Calu3 (cell line): ENCODE measurements around the gene PLIN5. TPM values are rescaled to one million over a fixed set of nuclear protein-coding genes. Genes with fewer than 3 reads are reported as not detected.
"Not testable (repeated sequence)": the region's sequence is repeated elsewhere in the genome, so short reads cannot be mapped to it uniquely, and the experiment has no call there.

Experiments used
- BruUV-seq: library from RNA; stranded (reverse); fragments of 400-500 nt; replicated peaks from 2 replicates; lab custom pipeline; 2021; lab: Mats Ljungman, UMichigan
- CTCF ChIA-PET: fragments of 300-600 bp; sonication (Branson Sonifier 250); formaldehyde crosslinking; loops from one replicate; lab custom pipeline; 2022; ENCODE audit warnings: antibody characterized with exemption; lab: Charles Lee
- DNase-seq: peaks from one replicate; pipeline ENCODE4 v3.0.0; 2022
- H3K27ac Mint-ChIP-seq: one replicate; pipeline ENCODE4 v1.8.0; 2022; ENCODE audit warnings: mixed read lengths; ENCODE audit not compliant: unreplicated experiment
- H3K27me3 Mint-ChIP-seq: one replicate; pipeline ENCODE4 v1.8.0; 2022; ENCODE audit warnings: mixed read lengths; ENCODE audit not compliant: unreplicated experiment
- H3K36me3 Mint-ChIP-seq: one replicate; pipeline ENCODE4 v1.8.0; 2022; ENCODE audit warnings: mild to moderate bottlenecking, moderate library complexity, mixed read lengths; ENCODE audit not compliant: insufficient read depth, unreplicated experiment
- H3K4me1 Mint-ChIP-seq: one replicate; pipeline ENCODE4 v1.8.0; 2022; ENCODE audit warnings: mild to moderate bottlenecking, low read depth, mixed read lengths; ENCODE audit not compliant: unreplicated experiment
- H3K4me3 Mint-ChIP-seq: one replicate; pipeline ENCODE4 v1.8.0; 2022; ENCODE audit warnings: mild to moderate bottlenecking, low read depth, moderate library complexity, mixed read lengths; ENCODE audit not compliant: unreplicated experiment
- H3K9me3 Mint-ChIP-seq: one replicate; pipeline ENCODE4 v1.8.0; 2022; ENCODE audit warnings: low read depth, mixed read lengths; ENCODE audit not compliant: unreplicated experiment
- CTCF ChIP-seq: fragments of 200-600 bp; IDR thresholded peaks from one replicate; pipeline ENCODE4 v1.8.0; 2022; ENCODE audit warnings: antibody characterized with exemption; ENCODE audit not compliant: unreplicated experiment
- intact Hi-C: fragments of 100-400 bp; cut with micrococcal nuclease; formaldehyde crosslinking; loops from one replicate; pipeline ENCODE4 v1.10.0; 2022; ENCODE audit not compliant: unreplicated experiment
- total RNA-seq: library from RNA; stranded (reverse); gene quantifications from 2 replicates; pipeline ENCODE4 v1.2.3, GENCODE V29; 2022

PLIN5 gene
- total RNA-seq, 1 experiment from 2014 or later: 7.6 TPM

- BruUV-seq: no TSS peak
- CTCF ChIA-PET: interaction anchor here (1.2 kb wide), 1 partner anchor 13 kb away, joined by 3 read pairs; the partner anchor contains the start of gene PLIN5
- intact Hi-C loops: no loop called here
- Mint-ChIP-seq H3K36me3 (no peaks in the 10 kb centered on the region), H3K4me1 (no peaks in the 10 kb centered on the region), H3K4me3 (no peak overlapping the region), H3K9me3 (no peaks in the 10 kb centered on the region), H3K27ac (no peak overlapping the region), H3K27me3 (peaks cover 28% of the 10 kb centered on the region)
- TF ChIP-seq CTCF: peak; percentile 21
- peak; percentile 51 for DNase-seq
Measured at GRCh38 chr19:4547303-4548237, 12.5 kb upstream of the PLIN5 start.

GRCh38 chr19:4543842-4544647, 9.0 kb upstream of the PLIN5 start:
- no peak overlapping the region for H3K4me3 Mint-ChIP-seq
- TF ChIP-seq CTCF: no peak
- intact Hi-C loops: no loop called here
- H3K27me3 Mint-ChIP-seq: peaks cover 8% of the 10 kb centered on the region
- no peaks in the 10 kb centered on the region for H3K9me3 Mint-ChIP-seq
- BruUV-seq: no TSS peak
- DNase-seq: no peak
- H3K27ac Mint-ChIP-seq: no peak overlapping the region
- H3K4me1 Mint-ChIP-seq: peaks cover 9% of the 10 kb centered on the region
- CTCF ChIA-PET: no interaction called here
- H3K36me3 Mint-ChIP-seq: peaks cover 11% of the 10 kb centered on the region

- BruUV-seq: no TSS peak
- Mint-ChIP-seq H3K27ac (no peak overlapping the region), H3K4me3 (no peak overlapping the region), H3K4me1 (peaks cover 16% of the 10 kb centered on the region), H3K9me3 (no peaks in the 10 kb centered on the region), H3K27me3 (no peaks in the 10 kb centered on the region), H3K36me3 (peaks cover 11% of the 10 kb centered on the region)
- intact Hi-C loops: no loop called here
- TF ChIP-seq CTCF: no peak
- DNase-seq: no peak
- CTCF ChIA-PET: no interaction called here
Measured at GRCh38 chr19:4542896-4543841, 8.1 kb upstream of the PLIN5 start.

GRCh38 chr19:4541806-4542145, 6.8 kb upstream of the PLIN5 start:
- CTCF ChIA-PET: interaction anchor here (1.0 kb wide), 1 partner anchor 15 kb away, joined by 5 read pairs; no protein-coding TSS in a partner anchor
- H3K27ac Mint-ChIP-seq, BruUV-seq, H3K4me3 Mint-ChIP-seq, H3K27me3 Mint-ChIP-seq, intact Hi-C loops, DNase-seq, H3K9me3 Mint-ChIP-seq: not testable (repeated sequence)
- Mint-ChIP-seq H3K36me3 (peaks cover 11% of the 10 kb centered on the region), H3K4me1 (peaks cover 16% of the 10 kb centered on the region)
